IMR-90 (cell line): ENCODE measurements around the gene GALM. TPM values are rescaled to one million over a fixed set of nuclear protein-coding genes. Genes with fewer than 3 reads are reported as not detected.
A peak's percentile ranks its signal among the peaks of the same experiment; 100 is the strongest.

Source experiments
- ATAC-seq: fragments of 200-7000 bp; cut with Tn5 transposase; 2 replicates; pipeline ENCODE4 v1.9.1; 2020; ENCODE audit warnings: low read depth, mild to moderate bottlenecking, moderate library complexity
- BruUV-seq: library from RNA; stranded (reverse); fragments of 400-500 nt; replicated peaks from 2 replicates; lab custom pipeline; 2021; lab: Mats Ljungman, UMichigan
- CTCF ChIA-PET: fragments of 300-600 bp; formaldehyde crosslinking; extraction: SDS; loops from one replicate; lab custom pipeline; 2021; ENCODE audit warnings: antibody characterized with exemption; lab: Yijun Ruan, JAX
- POLR2A ChIA-PET: fragments of 300-600 bp; sonication (Branson Sonifier 250); formaldehyde crosslinking; loops from one replicate; lab custom pipeline; 2022; ENCODE audit warnings: antibody characterized with exemption; ENCODE audit not compliant: unreplicated experiment; lab: Charles Lee
- DNase-seq: peaks from one replicate; pipeline ENCODE4 v3.0.0; 2013
- H2AFZ ChIP-seq: replicated peaks from 2 replicates; pipeline ENCODE3; 2013; ENCODE audit warnings: low read length, mild to moderate bottlenecking; ENCODE audit not compliant: poor library complexity
- H2AK5ac ChIP-seq: 2 replicates; pipeline ENCODE4 v1.6.1; 2013; ENCODE audit warnings: low read depth, low read length, inconsistent platforms
- H2AK9ac ChIP-seq: replicated peaks from 2 replicates; pipeline ENCODE3; 2013; ENCODE audit warnings: mild to moderate bottlenecking, low read depth, low read length, moderate library complexity; ENCODE audit not compliant: poor library complexity
- H2BK120ac ChIP-seq: 2 replicates; pipeline ENCODE4 v1.6.1; 2013; ENCODE audit warnings: low read depth, low read length, inconsistent platforms
- H2BK15ac ChIP-seq: 3 replicates; pipeline ENCODE4 v1.6.1; 2013; ENCODE audit warnings: low read depth, low read length, inconsistent platforms
- H2BK20ac ChIP-seq: 2 replicates; pipeline ENCODE4 v1.6.1; 2013; ENCODE audit warnings: low read depth, mild to moderate bottlenecking, inconsistent platforms, low read length, moderate library complexity
- H2BK5ac ChIP-seq: 2 replicates; pipeline ENCODE4 v1.6.1; 2013; ENCODE audit warnings: mild to moderate bottlenecking, low read depth, low read length, inconsistent platforms; ENCODE audit not compliant: poor library complexity, severe bottlenecking
- H3K14ac ChIP-seq: replicated peaks from 2 replicates; pipeline ENCODE4 v1.6.1; 2013; ENCODE audit warnings: low read depth, low read length, inconsistent platforms
- H3K18ac ChIP-seq: 2 replicates; pipeline ENCODE4 v1.6.1; 2013; ENCODE audit warnings: low read depth, low read length, control low read depth
- H3K23ac ChIP-seq: 2 replicates; pipeline ENCODE4 v1.6.1; 2013; ENCODE audit warnings: low read depth, low read length, inconsistent platforms
- H3K27ac ChIP-seq: 2 replicates; pipeline ENCODE4 v1.5.1; 2013; ENCODE audit warnings: mild to moderate bottlenecking, control low read depth, low read length; ENCODE audit not compliant: insufficient read depth
- H3K27me3 ChIP-seq: 2 replicates; pipeline ENCODE4 v1.6.1; 2013; ENCODE audit warnings: low read length; ENCODE audit not compliant: control insufficient read depth, insufficient read depth
- H3K36me3 ChIP-seq: 2 replicates; pipeline ENCODE4 v1.6.1; 2013; ENCODE audit warnings: low read length, mixed read lengths; ENCODE audit not compliant: control insufficient read depth, insufficient read depth
- H3K4ac ChIP-seq: 2 replicates; pipeline ENCODE4 v1.6.1; 2013; ENCODE audit warnings: low read depth, low read length, inconsistent platforms
- H3K4me1 ChIP-seq: 2 replicates; pipeline ENCODE4 v1.6.1; 2013; ENCODE audit warnings: low read length, mixed read lengths; ENCODE audit not compliant: control insufficient read depth, insufficient read depth
- H3K4me2 ChIP-seq: 2 replicates; pipeline ENCODE4 v1.6.1; 2013; ENCODE audit warnings: low read depth, mild to moderate bottlenecking, control low read depth, low read length, moderate library complexity
- H3K4me3 ChIP-seq: 2 replicates; pipeline ENCODE4 v1.5.1; 2013; ENCODE audit warnings: low read depth, mild to moderate bottlenecking, control low read depth, low read length, moderate library complexity; ENCODE audit not compliant: insufficient read depth
- H3K56ac ChIP-seq: 2 replicates; pipeline ENCODE4 v1.6.1; 2013; ENCODE audit warnings: low read length, inconsistent platforms; ENCODE audit not compliant: insufficient read depth; ENCODE audit errors: extremely low read depth
- H3K79me1 ChIP-seq, 2 experiments: 2 replicates each; pipeline ENCODE4 v1.6.1; 2013; ENCODE audit warnings: low read length in 2 of 2, inconsistent platforms in 1 of 2, low read depth in 1 of 2
- H3K9ac ChIP-seq: 2 replicates; pipeline ENCODE4 v1.6.1; 2013; ENCODE audit warnings: low read depth, low read length, control low read depth
- H3K9me1 ChIP-seq: 2 replicates; pipeline ENCODE4 v1.6.1; 2013; ENCODE audit warnings: low read length, inconsistent platforms; ENCODE audit not compliant: insufficient read depth
- H3K9me3 ChIP-seq: 2 replicates; pipeline ENCODE4 v1.6.1; 2013; ENCODE audit warnings: low read length; ENCODE audit not compliant: control insufficient read depth, insufficient read depth
- H4K20me1 ChIP-seq: 2 replicates; pipeline ENCODE4 v1.6.1; 2013; ENCODE audit warnings: low read length, inconsistent platforms; ENCODE audit not compliant: insufficient read depth
- H4K5ac ChIP-seq: 2 replicates; pipeline ENCODE4 v1.6.1; 2013; ENCODE audit warnings: mild to moderate bottlenecking, low read depth, low read length, control low read depth
- H4K8ac ChIP-seq, 2 experiments: 2 replicates each; pipeline ENCODE4 v1.6.1; 2013; ENCODE audit warnings: low read depth in 2 of 2, low read length in 2 of 2, control low read depth in 1 of 2, inconsistent platforms in 1 of 2
- H4K91ac ChIP-seq: 2 replicates; pipeline ENCODE4 v1.6.1; 2013; ENCODE audit warnings: low read depth, low read length, inconsistent platforms; ENCODE audit not compliant: insufficient read depth
- BHLHE40 ChIP-seq: fragments of 150-350 bp; IDR thresholded peaks from 2 replicates; pipeline ENCODE4 v1.6.1; 2016; ENCODE audit warnings: mild to moderate bottlenecking, low read depth, low read length
- CEBPB ChIP-seq: IDR thresholded peaks from 2 replicates; pipeline ENCODE4 v1.6.1; 2012; ENCODE audit warnings: low read depth, low read length, improper control_type of control experiment
- CHD1 ChIP-seq: IDR thresholded peaks from 2 replicates; pipeline ENCODE4 v1.6.1; 2012; ENCODE audit warnings: low read depth, low read length, improper control_type of control experiment
- MAFK ChIP-seq: IDR thresholded peaks from 2 replicates; pipeline ENCODE4 v1.6.1; 2012; ENCODE audit warnings: low read depth, low read length, improper control_type of control experiment
- MAZ ChIP-seq: IDR thresholded peaks from 2 replicates; pipeline ENCODE4 v1.6.1; 2012; ENCODE audit warnings: low read depth, mild to moderate bottlenecking, low read length, improper control_type of control experiment, moderate library complexity, borderline replicate concordance
- MXI1 ChIP-seq: IDR thresholded peaks from 2 replicates; pipeline ENCODE4 v1.6.1; 2012; ENCODE audit warnings: low read depth, mild to moderate bottlenecking, low read length, moderate library complexity, borderline replicate concordance
- NFE2L2 ChIP-seq: fragments of 150-350 bp; IDR thresholded peaks from 2 replicates; pipeline ENCODE4 v1.6.1; 2016; ENCODE audit warnings: low read depth, mild to moderate bottlenecking, low read length
- POLR2A ChIP-seq: IDR thresholded peaks from 2 replicates; pipeline ENCODE4 v1.6.1; 2012; ENCODE audit warnings: mild to moderate bottlenecking, low read depth, low read length
- RAD21 ChIP-seq: IDR thresholded peaks from 2 replicates; pipeline ENCODE4 v1.6.1; 2012; ENCODE audit warnings: low read length, improper control_type of control experiment
- RCOR1 ChIP-seq: IDR thresholded peaks from 2 replicates; pipeline ENCODE4 v1.6.1; 2012; ENCODE audit warnings: mild to moderate bottlenecking, low read length, improper control_type of control experiment; ENCODE audit not compliant: insufficient replicate concordance
- RFX5 ChIP-seq: IDR thresholded peaks from 2 replicates; pipeline ENCODE4 v1.8.0; 2012; ENCODE audit warnings: low read depth, mild to moderate bottlenecking, low read length, moderate library complexity
- SMC3 ChIP-seq: fragments of 150-350 bp; IDR thresholded peaks from 2 replicates; pipeline ENCODE4 v1.6.1; 2016; ENCODE audit warnings: low read depth, mild to moderate bottlenecking, antibody characterized with exemption, low read length, moderate library complexity
- WGBS, 2 experiments: methylation state at CpG; one replicate each; pipeline versions ENCODE4 v1.1.5 to v1.1.7; 2013; ENCODE audit warnings: missing lambda C conversion rate in 2 of 2; ENCODE audit not compliant: insufficient read length in 1 of 2; ENCODE audit errors: extremely low coverage in 2 of 2; 5-methylcytosine and 5-hydroxymethylcytosine counted together
- dilution Hi-C: fragments of 300-500 bp; cut with HindIII; formaldehyde crosslinking; loops from one replicate; pipeline ENCODE4 v1.14.3; 2018; ENCODE audit warnings: low sequenced_read_pairs; ENCODE audit not compliant: unreplicated experiment
- in situ Hi-C: fragments of 300-500 bp; cut with MboI; formaldehyde crosslinking; loops from 3 replicates; pipeline ENCODE4 v1.14.3; 2019; ENCODE audit warnings: low sequenced_read_pairs, inconsistent platforms, mixed read lengths
- intact Hi-C: fragments of 100-400 bp; cut with micrococcal nuclease; formaldehyde crosslinking; loops from 2 replicates; pipeline ENCODE4 v1.10.0; 2022
- polyA plus RNA-seq, 3 experiments: library from polyadenylated mRNA; depleted of rRNA; stranded (reverse); fragments of >200 nt; gene quantifications; 2 replicates each; pipeline ENCODE4 v1.2.3, GENCODE V29; 2012; ENCODE audit warnings: low replicate concordance in 1 of 3
- total RNA-seq: library from RNA; depleted of rRNA; stranded (reverse); fragments of >200 nt; gene quantifications from 2 replicates; pipeline ENCODE4 v1.2.3, GENCODE V29; 2012
- TF ChIP-seq, protein P1 (sequence below): fragments of 150-350 bp; IDR thresholded peaks from 2 replicates; pipeline ENCODE4 v1.6.1; 2016; ENCODE audit warnings: low read depth, mild to moderate bottlenecking, low read length, moderate library complexity, borderline replicate concordance
- TF ChIP-seq, protein P2 (sequence below): fragments of 150-350 bp; IDR thresholded peaks from 2 replicates; pipeline ENCODE4 v1.6.1; 2017; ENCODE audit warnings: mild to moderate bottlenecking, antibody characterized with exemption, low read length, low read depth
- TF ChIP-seq, protein P3 (sequence below): conservative IDR thresholded peaks from 2 replicates; pipeline ENCODE4 v1.5.1; 2012; ENCODE audit warnings: mild to moderate bottlenecking, low read depth, low read length, improper control_type of control experiment

The GALM gene
- total and polyA plus RNA-seq, 2 of the 4 experiments (the other 2 are of a cell fraction), result 12.1 to 24.2 TPM

DNA sequence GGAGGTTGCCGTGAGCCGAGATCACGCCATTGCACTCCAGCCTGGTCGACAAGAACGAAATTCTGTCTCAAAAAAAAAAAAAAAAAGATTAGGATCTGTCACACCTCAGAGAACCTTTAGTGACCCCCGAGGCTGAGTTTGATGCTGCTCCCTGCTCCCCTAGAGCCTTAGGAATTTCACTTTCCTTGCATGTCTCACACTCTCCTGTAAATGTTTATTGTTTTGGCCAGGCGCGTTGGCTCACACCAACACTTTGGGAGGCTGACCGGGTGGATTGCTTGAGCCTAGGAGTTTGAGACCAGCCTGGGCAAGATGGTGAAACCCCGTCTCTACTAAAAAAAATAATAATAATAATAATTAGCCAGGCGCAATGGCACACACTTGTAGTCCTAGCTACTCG lies 53.8 kb downstream of the GALM start:
- no TSS peak for BruUV-seq
- H3K23ac ChIP-seq, result no peak overlapping the region
- CTCF ChIA-PET, result no interaction called here

More for the DNA sequence above, 53.8 kb downstream of the GALM start:
- H3K9me3 ChIP-seq, result no peaks in the 10 kb centered on the region
- H2BK20ac ChIP-seq, result 0 out of 2 replicates have a peak overlapping the region, but pooled peaks have one; percentile 30
- 0 out of 2 replicates have a peak, but pooled peaks cover 13% of the 10 kb centered on the region for H3K9me1 ChIP-seq
- intact Hi-C loops (no loop called here), in situ Hi-C loops (loop anchor here (5.0 kb wide), 1 partner anchor 117 kb away; the partner anchor contains the start of gene HNRNPLL), dilution Hi-C loops (no loop called here)
- H3K4me3 ChIP-seq, result no peak overlapping the region
- H4K91ac ChIP-seq, result no peak overlapping the region
- no peak overlapping the region for H3K4me2 ChIP-seq
- no peak overlapping the region for H2BK15ac ChIP-seq
- peaks cover 9% of the 10 kb centered on the region for H3K4me1 ChIP-seq
- H3K9ac ChIP-seq, result no peak overlapping the region
- TF ChIP-seq, protein P1, sequence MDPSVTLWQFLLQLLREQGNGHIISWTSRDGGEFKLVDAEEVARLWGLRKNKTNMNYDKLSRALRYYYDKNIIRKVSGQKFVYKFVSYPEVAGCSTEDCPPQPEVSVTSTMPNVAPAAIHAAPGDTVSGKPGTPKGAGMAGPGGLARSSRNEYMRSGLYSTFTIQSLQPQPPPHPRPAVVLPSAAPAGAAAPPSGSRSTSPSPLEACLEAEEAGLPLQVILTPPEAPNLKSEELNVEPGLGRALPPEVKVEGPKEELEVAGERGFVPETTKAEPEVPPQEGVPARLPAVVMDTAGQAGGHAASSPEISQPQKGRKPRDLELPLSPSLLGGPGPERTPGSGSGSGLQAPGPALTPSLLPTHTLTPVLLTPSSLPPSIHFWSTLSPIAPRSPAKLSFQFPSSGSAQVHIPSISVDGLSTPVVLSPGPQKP, result no peak
- TF ChIP-seq CEBPB (no peak), NFE2L2 (no peak), BHLHE40 (no peak), MAFK (no peak), SMC3 (no peak), POLR2A (no peak), RFX5 (no peak), MXI1 (no peak), RCOR1 (no peak), RAD21 (no peak), MAZ (no peak), CHD1 (no peak)
- TF ChIP-seq, protein P2, sequence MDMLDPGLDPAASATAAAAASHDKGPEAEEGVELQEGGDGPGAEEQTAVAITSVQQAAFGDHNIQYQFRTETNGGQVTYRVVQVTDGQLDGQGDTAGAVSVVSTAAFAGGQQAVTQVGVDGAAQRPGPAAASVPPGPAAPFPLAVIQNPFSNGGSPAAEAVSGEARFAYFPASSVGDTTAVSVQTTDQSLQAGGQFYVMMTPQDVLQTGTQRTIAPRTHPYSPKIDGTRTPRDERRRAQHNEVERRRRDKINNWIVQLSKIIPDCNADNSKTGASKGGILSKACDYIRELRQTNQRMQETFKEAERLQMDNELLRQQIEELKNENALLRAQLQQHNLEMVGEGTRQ, result no peak
- TF ChIP-seq, protein P3, sequence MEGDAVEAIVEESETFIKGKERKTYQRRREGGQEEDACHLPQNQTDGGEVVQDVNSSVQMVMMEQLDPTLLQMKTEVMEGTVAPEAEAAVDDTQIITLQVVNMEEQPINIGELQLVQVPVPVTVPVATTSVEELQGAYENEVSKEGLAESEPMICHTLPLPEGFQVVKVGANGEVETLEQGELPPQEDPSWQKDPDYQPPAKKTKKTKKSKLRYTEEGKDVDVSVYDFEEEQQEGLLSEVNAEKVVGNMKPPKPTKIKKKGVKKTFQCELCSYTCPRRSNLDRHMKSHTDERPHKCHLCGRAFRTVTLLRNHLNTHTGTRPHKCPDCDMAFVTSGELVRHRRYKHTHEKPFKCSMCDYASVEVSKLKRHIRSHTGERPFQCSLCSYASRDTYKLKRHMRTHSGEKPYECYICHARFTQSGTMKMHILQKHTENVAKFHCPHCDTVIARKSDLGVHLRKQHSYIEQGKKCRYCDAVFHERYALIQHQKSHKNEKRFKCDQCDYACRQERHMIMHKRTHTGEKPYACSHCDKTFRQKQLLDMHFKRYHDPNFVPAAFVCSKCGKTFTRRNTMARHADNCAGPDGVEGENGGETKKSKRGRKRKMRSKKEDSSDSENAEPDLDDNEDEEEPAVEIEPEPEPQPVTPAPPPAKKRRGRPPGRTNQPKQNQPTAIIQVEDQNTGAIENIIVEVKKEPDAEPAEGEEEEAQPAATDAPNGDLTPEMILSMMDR, result no peak
- H3K27me3 ChIP-seq, result no peaks in the 10 kb centered on the region
- 79% methylated on average over 5 of the region's 12 CpGs; no CpG with 5 or more reads in 1 of the 2 experiments for WGBS, 2 experiments
- no peaks in the 10 kb centered on the region for H3K36me3 ChIP-seq
- DNase-seq, result no peak
- no peak for ATAC-seq
- H3K4ac ChIP-seq, result 0 out of 2 replicates have a peak overlapping the region, but pooled peaks have one; percentile 56
- peak overlapping the region; percentile 40; the same call in 1 of the 2 replicates for H2BK120ac ChIP-seq
- H4K5ac ChIP-seq, result no peak overlapping the region
- no peak overlapping the region for H3K27ac ChIP-seq
- no peak overlapping the region for H2BK5ac ChIP-seq
- peaks cover 0 to 5% of the 10 kb centered on the region in 2 experiments; a peak in 1 of 4 replicates for H3K79me1 ChIP-seq
- peak overlapping the region; percentile 73 for H3K18ac ChIP-seq
- no peak overlapping the region for H3K56ac ChIP-seq
- 0 out of 2 replicates have a peak, but pooled peaks cover 4% of the 10 kb centered on the region for H4K20me1 ChIP-seq
- H2AK5ac ChIP-seq, result peak overlapping the region; percentile 35; the same call in 1 of the 2 replicates
- POLR2A ChIA-PET, result no interaction called here
- H2AFZ ChIP-seq, result no peak overlapping the region
- H4K8ac ChIP-seq, result no peak overlapping the region
- H3K14ac ChIP-seq, result 0 out of 2 replicates have a peak overlapping the region, but pooled peaks have one; percentile 52
- no peak overlapping the region for H2AK9ac ChIP-seq
